Prostate gland (tissue), 2 donors: ENCODE results near the gene NLRC5. TPM values are rescaled to one million over a fixed set of nuclear protein-coding genes. Genes with fewer than 3 reads are reported as not detected.

Experiments
- DNase-seq: peaks from one replicate; pipeline ENCODE4 v3.0.0-alpha.2; 2019; ENCODE audit warnings: low spot score
- H3K27ac ChIP-seq, 2 donors: fragments of 200-600 bp; sonication (generic); 2 replicates each; pipeline ENCODE4 v1.5.1; 2017 to 2019
- H3K27me3 ChIP-seq: fragments of 200-600 bp; sonication (generic); replicated peaks from 2 replicates; pipeline ENCODE4 v1.5.1; 2019; ENCODE audit not compliant: insufficient read depth
- H3K36me3 ChIP-seq, 2 donors: fragments of 200-600 bp; sonication (generic); 1 replicate in 1 of 2; 2 replicates in 1 of 2; pipeline versions ENCODE4 v1.5.1 to v1.8.1; 2017 to 2019
- H3K4me1 ChIP-seq: fragments of 200-600 bp; sonication (generic); replicated peaks from 2 replicates; pipeline ENCODE4 v1.5.1; 2019
- H3K4me3 ChIP-seq, 2 donors: fragments of 200-600 bp; sonication (generic); 2 replicates each; pipeline ENCODE4 v1.5.1; 2017 to 2019
- H3K9me3 ChIP-seq: fragments of 200-600 bp; sonication (generic); 2 replicates; pipeline ENCODE4 v1.5.1; 2017
- POLR2A ChIP-seq: fragments of 450-650 bp; IDR thresholded peaks from one replicate; pipeline ENCODE4 v1.6.1; 2016; ENCODE audit warnings: antibody characterized with exemption, mild to moderate bottlenecking
- POLR2AphosphoS5 ChIP-seq: sonication (generic); formaldehyde crosslinking; IDR thresholded peaks from one replicate; pipeline ENCODE4 v1.6.1; 2017; ENCODE audit warnings: antibody characterized with exemption
- WGBS: methylation state at CpG from one replicate; pipeline ENCODE4 v1.1.5; 2018; 5-methylcytosine and 5-hydroxymethylcytosine counted together
- intact Hi-C: fragments of 100-400 bp; cut with DNase I; formaldehyde crosslinking; loops from one replicate; pipeline ENCODE4 v1.14.2; 2022
- total RNA-seq, 2 donors: library from RNA; depleted of rRNA; stranded (reverse); fragments of >200 nt; gene quantifications; one replicate each; pipeline ENCODE4 v1.1.0, GENCODE V29; 2016
- TF ChIP-seq, protein P1 (sequence below), 4 experiments: fragments of 200-600 bp in 2 of 4; fragments of 450-650 bp in 2 of 4; sonication (generic) in 2 of 4; IDR thresholded peaks; 1 replicate in 3 of 4; 2 replicates in 1 of 4; pipeline ENCODE4 v1.5.1; 2016 to 2019; ENCODE audit warnings: antibody characterized with exemption in 4 of 4, mild to moderate bottlenecking in 2 of 4, moderate library complexity in 2 of 4

NLRC5 gene
- total RNA-seq, 2 donors from 2014 or later = 9.5 to 31.2 TPM

DNA sequence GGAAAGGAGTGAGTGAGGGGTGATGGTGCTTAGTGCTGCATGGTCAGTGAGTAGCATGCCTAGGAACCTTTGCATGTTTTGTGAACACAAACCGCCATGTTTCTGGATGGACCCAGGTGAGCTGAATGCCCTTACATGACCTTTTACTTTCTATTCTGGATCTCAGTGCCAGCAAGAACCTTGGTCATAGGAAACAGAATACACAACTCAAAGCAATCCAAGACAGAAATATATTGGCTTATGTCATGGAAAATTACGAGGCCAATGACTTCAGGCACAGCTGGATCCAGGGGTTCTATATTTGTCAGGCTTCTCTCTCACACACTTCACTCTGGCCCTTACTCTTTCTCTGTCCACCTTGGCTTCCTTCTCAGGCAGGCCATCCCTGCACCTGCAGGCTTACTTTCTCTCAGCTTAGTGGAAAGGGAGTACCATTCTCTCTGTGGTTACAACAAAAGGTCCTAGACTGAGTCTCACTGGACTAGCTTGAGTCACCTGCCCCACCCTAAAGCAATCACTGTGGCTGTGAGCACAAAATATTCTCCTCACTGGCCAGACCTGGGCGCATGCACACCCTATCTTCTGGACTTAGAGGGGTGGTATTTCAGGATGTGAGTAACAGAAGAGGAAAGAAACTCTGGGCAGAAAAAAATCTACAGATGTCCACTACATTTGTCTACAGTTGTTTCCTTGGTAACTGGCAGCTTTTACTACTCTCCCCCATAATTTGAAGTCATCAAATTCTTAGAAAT is 82.7 kb downstream of the NLRC5 start:
- H3K4me3 ChIP-seq = no peak overlapping the region
- intact Hi-C loops = no loop called here
- no peak overlapping the region for H3K27ac ChIP-seq
- TF ChIP-seq, protein P1, sequence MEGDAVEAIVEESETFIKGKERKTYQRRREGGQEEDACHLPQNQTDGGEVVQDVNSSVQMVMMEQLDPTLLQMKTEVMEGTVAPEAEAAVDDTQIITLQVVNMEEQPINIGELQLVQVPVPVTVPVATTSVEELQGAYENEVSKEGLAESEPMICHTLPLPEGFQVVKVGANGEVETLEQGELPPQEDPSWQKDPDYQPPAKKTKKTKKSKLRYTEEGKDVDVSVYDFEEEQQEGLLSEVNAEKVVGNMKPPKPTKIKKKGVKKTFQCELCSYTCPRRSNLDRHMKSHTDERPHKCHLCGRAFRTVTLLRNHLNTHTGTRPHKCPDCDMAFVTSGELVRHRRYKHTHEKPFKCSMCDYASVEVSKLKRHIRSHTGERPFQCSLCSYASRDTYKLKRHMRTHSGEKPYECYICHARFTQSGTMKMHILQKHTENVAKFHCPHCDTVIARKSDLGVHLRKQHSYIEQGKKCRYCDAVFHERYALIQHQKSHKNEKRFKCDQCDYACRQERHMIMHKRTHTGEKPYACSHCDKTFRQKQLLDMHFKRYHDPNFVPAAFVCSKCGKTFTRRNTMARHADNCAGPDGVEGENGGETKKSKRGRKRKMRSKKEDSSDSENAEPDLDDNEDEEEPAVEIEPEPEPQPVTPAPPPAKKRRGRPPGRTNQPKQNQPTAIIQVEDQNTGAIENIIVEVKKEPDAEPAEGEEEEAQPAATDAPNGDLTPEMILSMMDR (IDR thresholded peaks at IDR 0.05) = no peak
- TF ChIP-seq POLR2A = no peak
- TF ChIP-seq POLR2AphosphoS5 = no peak
- H3K36me3 ChIP-seq = no peaks in the 10 kb centered on the region
- no peaks in the 10 kb centered on the region for H3K9me3 ChIP-seq
- no peaks in the 10 kb centered on the region for H3K27me3 ChIP-seq
- no peak for DNase-seq
- WGBS = 94% methylated on average over 3 of the region's 3 CpGs
- no peaks in the 10 kb centered on the region for H3K4me1 ChIP-seq

DNA sequence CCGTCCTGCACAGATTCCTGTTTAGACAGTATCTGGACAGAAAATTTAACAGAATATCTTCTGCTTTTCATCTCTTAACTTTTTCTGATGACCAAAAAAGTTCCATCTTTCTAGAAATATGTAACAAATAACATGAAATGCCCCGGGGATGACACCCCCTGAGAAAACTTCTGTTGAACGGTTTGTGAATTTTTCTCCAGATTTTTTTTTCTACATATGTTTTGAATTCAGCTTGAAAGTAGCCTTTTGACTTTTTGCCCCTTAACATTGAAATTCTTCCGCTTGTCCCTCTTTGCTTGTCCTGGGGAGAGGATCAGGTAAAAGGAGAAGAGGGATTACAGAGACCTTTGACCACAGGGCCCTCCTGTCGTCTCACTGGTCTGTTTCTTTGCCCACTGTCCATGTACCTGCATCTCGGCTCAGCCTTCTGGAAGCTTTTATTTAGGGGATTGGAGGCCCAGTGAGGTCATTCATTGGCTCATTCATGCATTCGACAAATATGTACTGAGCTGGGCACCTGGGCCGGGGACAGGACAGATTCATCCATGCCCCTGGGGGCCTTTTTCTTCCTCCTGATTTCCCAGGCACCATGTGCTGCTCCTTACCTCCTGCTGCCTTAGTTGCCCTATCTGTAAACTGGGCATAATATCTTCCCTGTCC is 83.4 kb downstream of the NLRC5 start:
- DNase-seq = no peak
- Histone ChIP-seq H3K36me3 (no peaks in the 10 kb centered on the region), H3K4me3 (no peak overlapping the region), H3K27me3 (no peaks in the 10 kb centered on the region), H3K9me3 (no peaks in the 10 kb centered on the region), H3K27ac (no peak overlapping the region), H3K4me1 (no peaks in the 10 kb centered on the region)
- intact Hi-C loops = no loop called here
- WGBS = 65% methylated on average over 8 of the region's 8 CpGs
- TF ChIP-seq POLR2AphosphoS5 (no peak), POLR2A (no peak)
- TF ChIP-seq, protein P1 (IDR thresholded peaks at IDR 0.05) = no peak

DNA sequence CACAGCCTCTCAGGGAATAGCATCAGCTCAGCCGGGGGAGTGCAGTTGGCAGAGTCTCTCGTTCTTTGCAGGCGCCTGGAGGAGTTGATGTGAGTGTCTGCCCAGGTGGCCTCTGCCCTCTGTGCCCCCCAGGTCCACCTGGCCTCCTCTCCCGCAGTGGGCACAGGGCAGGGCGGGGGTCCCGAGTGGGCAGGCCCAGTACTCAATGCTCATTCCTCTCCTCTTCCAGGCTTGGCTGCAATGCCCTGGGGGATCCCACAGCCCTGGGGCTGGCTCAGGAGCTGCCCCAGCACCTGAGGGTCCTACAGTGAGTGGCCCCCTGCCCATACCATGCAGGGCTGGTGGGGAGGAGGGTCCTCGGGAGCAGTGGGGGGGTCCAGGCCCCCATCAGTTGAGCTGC is 88.4 kb downstream of the NLRC5 start:
- TF ChIP-seq POLR2AphosphoS5 (no peak), POLR2A (no peak)
- TF ChIP-seq, protein P1 (IDR thresholded peaks at IDR 0.05) = no peak
- H3K27me3 ChIP-seq = no peaks in the 10 kb centered on the region
- DNase-seq = no peak
- no peaks in the 10 kb centered on the region for H3K36me3 ChIP-seq
- H3K4me1 ChIP-seq = no peaks in the 10 kb centered on the region
- H3K4me3 ChIP-seq = no peak overlapping the region
- intact Hi-C loops = no loop called here
- WGBS = 79% methylated on average over 7 of the region's 7 CpGs
- H3K9me3 ChIP-seq = no peaks in the 10 kb centered on the region
- no peak overlapping the region for H3K27ac ChIP-seq

DNA sequence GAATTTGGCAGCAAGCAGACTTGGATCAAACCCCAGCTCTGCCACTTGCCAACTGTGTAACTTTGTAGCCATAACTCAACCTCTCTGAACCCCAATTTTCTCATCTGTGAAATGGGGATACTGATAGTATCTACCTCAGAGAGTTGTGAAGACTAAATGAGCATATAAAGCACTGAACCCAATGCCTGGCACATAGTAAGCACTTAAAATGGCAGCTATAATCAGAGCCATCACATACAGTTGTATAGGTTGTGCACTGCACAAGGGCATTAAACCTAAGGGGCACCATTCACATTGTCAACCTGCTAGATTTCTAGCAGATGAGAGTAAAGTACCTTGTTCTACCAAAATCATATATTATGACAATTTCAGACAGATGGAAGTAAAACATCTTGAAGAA is 92.4 kb downstream of the NLRC5 start:
- DNase-seq = no peak
- Histone ChIP-seq H3K9me3 (no peaks in the 10 kb centered on the region), H3K36me3 (no peaks in the 10 kb centered on the region), H3K4me3 (no peak overlapping the region), H3K27ac (no peak overlapping the region), H3K4me1 (no peaks in the 10 kb centered on the region), H3K27me3 (no peaks in the 10 kb centered on the region)
- no peak for TF ChIP-seq POLR2A
- TF ChIP-seq, protein P1 (IDR thresholded peaks at IDR 0.05) = no peak
- TF ChIP-seq POLR2AphosphoS5 = no peak
- intact Hi-C loops = no loop called here

DNA sequence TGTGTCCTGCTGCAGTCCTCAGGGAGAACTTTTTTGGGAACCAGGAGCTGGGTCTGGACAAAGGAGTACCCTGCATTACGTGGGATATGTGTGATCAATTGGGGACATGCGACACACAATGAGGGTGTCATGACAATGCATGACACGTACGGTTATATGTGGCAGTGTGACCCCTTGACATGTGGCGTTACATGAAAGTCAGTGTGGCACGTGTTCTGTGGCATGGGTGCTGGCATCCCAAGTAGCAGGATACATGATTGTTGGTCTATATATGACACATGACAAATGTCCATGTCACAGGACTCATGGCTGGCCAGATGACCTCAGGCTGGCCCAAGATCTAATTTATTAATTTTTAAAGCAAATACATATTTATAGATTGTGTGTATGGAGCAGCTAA is 93.3 kb downstream of the NLRC5 start:
- Histone ChIP-seq H3K27ac (no peak overlapping the region), H3K4me3 (no peak overlapping the region), H3K27me3 (no peaks in the 10 kb centered on the region), H3K4me1 (no peaks in the 10 kb centered on the region), H3K9me3 (no peaks in the 10 kb centered on the region), H3K36me3 (no peaks in the 10 kb centered on the region)
- intact Hi-C loops = no loop called here
- DNase-seq = no peak
- TF ChIP-seq POLR2AphosphoS5 (no peak), POLR2A (no peak)
- TF ChIP-seq, protein P1 (IDR thresholded peaks at IDR 0.05) = no peak
- 94% methylated on average over 6 of the region's 6 CpGs for WGBS
